GM18498 (cell line): ENCODE data around the gene INTS6.
A peak's percentile ranks its signal among the peaks of the same experiment; 100 is the strongest.

ENCODE experiments used
- ATAC-seq: cut with Tn5 transposase; IDR thresholded peaks from one replicate; pipeline ENCODE4 v1.9.1; 2021; ENCODE audit warnings: mild to moderate bottlenecking, moderate library complexity; ENCODE audit not compliant: unreplicated experiment

Gene INTS6

DNA sequence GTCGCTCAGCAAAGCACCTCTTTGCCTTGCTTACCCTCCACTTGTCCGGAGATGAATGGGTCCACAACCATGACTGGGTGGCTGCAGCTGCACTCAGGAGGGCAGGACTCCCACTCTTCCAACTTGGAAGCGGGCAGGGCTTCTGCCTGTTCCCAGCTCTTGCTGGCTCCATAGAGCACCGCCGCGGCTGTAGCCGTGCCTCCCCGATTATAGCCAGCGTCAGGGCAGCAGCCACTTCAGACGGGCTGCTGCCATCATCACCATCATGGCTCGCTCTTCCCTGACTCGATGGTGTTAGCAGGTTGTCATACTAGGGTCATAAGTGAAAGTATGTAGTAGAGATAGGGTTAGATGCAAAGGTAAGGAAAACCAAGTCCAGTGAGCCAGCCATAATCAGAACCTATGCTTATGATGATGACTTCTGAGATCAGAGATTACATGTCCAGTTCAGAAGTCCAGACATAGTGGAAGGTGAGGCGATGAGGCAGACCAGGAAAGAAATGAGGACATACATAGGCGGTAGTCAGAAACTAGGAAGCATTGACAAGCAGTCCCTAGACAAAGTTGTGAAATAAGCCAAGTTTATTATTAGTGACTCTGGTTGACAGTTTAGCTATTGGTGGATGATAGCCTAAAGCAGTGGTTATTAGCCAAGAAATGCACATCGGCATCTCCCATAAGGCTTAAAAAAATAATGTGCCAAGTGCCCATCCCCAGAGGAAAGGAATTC is 4.4 kb upstream of the INTS6 start:
- no peak for ATAC-seq

- no peak for ATAC-seq
Measured at GRCh38 chr13:51456510-51456909, 3.7 kb upstream of the INTS6 start.

GRCh38 chr13:51455532-51455931 is 2.7 kb upstream of the INTS6 start:
- ATAC-seq = no peak

DNA sequence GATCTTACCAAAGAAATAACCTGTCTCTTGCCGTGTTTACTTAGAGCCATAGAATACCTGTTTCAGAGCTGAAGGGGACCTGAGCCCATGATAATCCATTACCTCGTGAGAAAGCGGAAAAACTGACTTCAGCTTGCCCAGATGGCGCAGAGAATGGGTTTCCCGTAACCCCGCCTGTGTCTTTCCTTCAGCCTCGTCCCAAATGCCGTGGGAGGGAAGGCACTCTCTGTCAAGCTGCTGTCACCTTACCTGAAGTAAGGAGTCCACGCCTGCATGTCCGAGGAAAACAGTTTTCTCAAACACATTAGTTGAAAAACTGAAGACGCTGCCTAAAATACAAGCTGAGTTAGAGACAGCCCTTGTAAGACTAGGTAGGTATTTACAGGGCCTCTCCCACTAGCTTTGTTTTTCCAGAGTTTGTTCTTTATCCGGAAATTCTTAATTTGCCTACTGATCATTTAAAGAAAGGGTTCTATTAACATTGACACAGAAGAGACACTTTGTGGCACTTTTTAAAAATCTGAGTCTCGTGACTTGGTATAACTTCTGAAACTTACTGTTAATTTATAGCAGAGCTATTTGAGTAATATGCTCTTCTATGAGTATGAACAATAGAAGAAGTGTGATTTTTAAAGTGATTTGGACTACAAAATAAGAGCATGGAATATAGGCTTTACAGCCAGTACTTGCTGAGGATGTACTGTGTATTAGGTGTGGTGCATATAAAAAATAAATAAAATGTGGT is 1.3 kb upstream of the INTS6 start:
- ATAC-seq = no peak

- peak; percentile 47 for ATAC-seq
Measured at GRCh38 chr13:51453207-51453958, 547 bp upstream of the INTS6 start.

DNA sequence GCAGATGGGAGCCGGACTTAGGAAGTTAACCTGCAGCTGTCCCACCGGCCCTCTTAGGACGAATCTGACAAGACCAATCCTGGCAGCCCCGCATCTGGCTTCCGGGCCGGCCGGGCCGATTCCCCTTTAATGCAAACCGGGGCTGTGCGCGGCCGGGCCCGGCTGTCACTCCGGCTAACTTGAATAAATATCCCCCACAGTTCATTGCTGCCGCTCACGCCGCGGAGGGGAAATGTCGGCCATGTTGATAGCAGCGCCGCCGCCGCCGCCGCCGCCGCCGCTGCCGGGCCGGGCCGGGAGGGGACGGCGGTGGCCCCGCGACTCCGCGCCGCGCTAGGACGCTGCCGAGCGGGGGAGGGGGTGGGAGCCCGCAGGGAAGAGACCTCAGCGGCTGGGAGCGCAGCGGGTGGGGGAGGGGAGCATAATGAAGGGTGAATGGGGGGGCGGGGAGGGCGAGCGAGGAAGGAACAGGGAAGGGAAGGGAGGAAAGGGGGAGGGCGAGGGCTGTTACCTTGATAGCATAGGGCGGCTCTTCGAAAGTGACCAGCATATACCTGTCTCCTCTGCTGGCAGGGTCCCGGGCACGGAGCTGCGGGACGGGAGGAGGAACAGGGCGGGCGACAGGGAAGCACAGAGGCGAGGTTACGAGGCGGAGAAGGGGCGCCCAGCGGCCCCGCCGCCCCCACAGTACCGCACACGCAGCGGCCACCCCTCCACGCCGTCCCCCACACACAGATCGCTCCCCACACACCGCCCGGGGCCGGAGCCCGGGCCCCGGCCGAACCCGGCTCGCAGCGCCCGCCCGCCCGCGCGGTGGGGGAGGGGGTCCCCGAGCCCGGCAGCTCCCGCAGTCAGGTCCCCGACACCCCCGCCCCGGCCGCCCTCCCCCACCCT is 1.1 kb downstream of the INTS6 start:
- ATAC-seq = peak; percentile 29

GRCh38 chr13:51451134-51451466 is 1.7 kb downstream of the INTS6 start:
- no peak for ATAC-seq

- ATAC-seq = no peak
Measured at GRCh38 chr13:51449018-51449417, 3.8 kb downstream of the INTS6 start.

DNA sequence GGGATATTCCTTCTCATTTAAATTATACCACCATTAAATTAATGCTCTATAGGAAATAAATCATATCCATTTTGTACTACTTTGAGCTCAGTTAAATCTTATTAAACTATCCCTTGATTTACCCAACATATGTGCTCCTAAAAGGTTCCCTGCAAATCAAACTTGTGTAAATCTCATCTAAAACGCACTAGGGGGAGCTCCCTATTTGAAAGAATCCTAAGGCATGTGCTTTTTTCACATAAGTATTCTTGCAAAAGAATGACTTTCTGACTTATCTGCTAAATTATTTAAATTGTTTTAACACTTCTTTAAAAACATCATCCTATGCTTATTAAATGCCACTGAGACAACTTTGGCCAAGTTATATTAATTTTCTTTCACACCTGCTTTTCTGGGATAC is 7.9 kb downstream of the INTS6 start:
- no peak for ATAC-seq

- no peak for ATAC-seq
Measured at GRCh38 chr13:51440381-51440780, 12.5 kb downstream of the INTS6 start.

DNA sequence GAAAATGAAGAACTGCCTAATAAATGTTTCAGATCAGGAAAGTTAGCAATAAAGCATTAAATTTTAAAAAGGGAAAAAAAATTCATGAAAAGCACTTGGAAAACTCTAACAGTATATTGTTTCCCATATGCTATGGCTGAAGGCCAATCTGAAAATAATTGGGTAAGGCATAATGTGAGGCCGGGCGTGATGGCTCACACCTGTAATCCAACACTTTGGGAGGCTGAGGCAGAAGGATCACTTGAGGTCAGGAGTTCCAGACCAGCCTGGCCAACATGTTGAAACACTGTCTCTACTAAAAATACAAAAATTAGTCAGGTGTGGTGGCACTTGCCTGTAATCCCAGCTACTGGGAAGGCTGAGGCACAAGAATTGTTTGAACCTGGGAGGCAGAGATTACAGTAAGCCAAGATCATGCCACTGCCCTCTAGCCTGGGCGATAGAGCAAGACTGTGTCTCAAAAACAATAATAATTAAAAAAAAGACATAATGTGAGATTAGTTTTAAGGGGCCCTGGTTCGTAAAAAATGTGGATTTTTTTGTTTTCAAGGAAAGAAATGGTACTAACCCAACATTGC is 15.2 kb downstream of the INTS6 start:
- ATAC-seq = no peak

- ATAC-seq = no peak
Measured at GRCh38 chr13:51435002-51435578, 17.7 kb downstream of the INTS6 start.

GRCh38 chr13:51432576-51432975 is 20.3 kb downstream of the INTS6 start:
- no peak for ATAC-seq

DNA sequence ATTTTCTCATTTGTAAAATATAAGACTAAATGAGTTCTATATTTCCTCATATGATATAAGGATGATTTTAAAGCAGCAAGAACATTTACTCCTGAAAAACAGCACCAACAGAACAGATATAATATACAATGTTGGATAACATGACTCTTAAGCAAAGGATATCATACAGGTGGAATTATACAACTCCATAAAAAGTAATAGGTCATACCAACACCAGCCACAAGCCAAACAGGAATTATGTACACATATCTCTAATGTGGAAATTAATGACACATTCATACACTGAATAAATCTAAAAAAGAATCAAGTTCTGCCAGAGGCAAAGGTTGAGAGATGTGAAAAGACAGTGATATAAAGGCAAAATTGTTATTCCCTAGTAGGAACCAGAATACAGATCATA is 25.9 kb downstream of the INTS6 start:
- ATAC-seq = no peak

DNA sequence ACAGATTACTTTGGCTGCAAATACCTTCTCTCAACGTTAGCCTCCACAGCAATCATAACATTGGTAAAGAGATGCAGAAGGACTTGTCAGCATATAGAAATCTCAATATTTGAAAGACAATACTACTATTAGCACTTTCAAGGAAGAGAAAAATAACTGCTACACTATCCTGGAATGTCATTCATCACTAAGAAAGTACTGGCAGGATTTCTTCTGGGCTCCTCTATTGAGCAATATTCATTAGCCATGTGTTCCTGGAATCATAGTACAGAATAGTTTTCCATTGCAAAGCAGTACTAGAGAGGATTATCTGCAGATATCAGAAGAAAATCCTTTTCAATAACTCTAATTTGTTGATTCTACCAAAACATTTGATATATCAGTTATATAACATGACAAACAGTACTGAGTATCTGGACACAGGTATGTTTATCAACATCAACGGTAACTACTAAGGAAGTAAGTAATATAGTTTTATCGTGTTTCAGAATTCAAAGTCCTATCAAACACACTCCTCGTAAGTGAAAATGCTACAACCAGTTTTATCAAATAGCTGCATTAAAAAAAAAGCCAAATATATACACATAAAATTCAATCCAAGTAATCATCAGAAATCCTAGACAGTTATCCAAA is 27.3 kb downstream of the INTS6 start:
- no peak for ATAC-seq

DNA sequence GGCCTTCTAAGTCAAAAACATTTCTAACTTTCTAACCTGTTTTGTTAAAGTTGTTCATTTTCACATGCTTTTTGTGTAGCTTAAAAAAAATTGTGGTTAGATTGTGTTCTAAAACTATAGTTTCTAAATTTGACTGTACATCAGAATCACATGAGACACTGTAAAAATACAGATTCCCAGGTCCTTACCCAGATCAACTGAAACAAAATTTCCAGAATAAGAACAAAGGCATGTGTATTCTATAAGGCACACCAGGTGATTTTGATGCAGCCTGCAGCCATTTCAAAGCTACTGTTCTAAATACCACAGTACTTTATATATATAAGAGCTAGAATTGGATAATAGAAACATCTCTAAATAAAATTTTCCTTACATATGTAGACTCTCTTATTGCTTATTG is 29.1 kb downstream of the INTS6 start:
- ATAC-seq = no peak

DNA sequence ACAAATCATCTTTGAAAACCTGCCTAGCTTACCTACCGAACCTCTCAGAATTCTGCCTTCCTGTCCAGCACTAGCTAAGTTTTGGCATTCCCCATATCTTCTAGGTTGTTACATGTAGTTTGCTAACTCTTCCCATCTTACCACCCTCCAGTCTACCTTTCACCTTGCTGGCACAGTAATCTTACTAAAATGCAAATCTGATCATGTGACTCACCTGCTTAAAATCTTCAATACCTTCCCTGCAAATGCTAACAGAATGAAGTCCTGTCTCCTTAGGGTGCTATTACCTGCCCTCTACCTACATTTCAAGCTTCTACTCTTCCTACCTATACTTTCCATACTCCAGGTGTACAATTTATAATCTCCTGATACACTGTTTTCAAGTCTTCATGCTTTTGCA is 30.4 kb downstream of the INTS6 start:
- no peak for ATAC-seq

DNA sequence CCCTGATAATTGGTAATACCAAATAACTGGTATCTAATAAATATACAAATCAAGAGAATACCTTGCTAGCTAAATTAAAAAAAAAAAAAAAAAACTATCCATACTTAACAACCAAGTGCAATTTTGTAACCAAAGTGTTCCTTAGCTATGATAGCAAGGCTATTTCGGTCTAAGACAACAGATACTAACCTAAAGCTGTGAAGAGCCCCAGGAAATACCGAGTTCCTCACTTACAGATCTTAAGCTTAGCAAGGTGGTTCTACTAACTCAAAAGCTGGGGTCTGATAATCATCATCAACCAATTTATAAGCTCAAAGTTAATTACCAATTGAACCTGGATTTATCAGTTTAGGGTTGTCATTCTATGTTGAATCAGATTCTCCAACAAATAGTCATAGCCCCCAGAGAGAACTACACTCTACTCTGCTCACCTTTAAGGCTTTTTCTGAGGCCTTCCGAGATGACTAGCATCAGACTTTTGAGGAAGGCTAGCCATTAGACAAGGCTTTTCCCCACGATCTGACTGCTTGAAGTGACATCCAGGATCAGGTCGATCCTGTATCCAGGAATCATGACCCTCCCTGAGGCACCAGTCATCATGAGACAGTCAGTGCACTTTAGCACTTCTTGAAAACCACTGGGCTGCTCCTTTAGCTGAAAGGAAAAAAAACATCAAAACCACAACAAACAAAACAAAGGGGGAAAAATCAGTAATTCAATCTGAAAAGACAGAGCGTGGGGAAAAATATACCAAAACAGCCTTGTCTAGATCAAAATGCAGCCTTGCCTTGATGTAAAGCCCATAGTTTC is 31.9 kb downstream of the INTS6 start:
- no peak for ATAC-seq
